ENCODE measurements around the gene ADCY7.

GRCh38 chr16:50269769-50270509 is 3.6 kb downstream of the ADCY7 start:
- no peak for TF ChIP-seq CTCF (conservative IDR thresholded peaks at IDR 0.05; ENCODE audit: low read depth, low read length)
- no peak for TF ChIP-seq EZH2 (IDR thresholded peaks at IDR 0.05; ENCODE audit: borderline replicate concordance, low read depth, low read length, poor library complexity, severe bottlenecking)
